NCI-H2171 treated with DMSO at 0.1 percent for 48 hours (cell line): Measurements from ENCODE around the gene CYP3A7.
"Not testable (repeated sequence)": the region's sequence is repeated elsewhere in the genome, so short reads cannot be mapped to it uniquely, and the experiment has no call there.

Experiments used
- DNase-seq: peaks from one replicate; lab custom pipeline; 2025; lab: John Stamatoyannopoulos, UW

Gene CYP3A7

GRCh38 chr7:99734987-99735386 is at the start of gene CYP3A7:
CYP3A7 (minus strand) TSS chr7:99735196; CDS start chr7:99735093, 103 bp downstream.
- no peak for DNase-seq

DNA sequence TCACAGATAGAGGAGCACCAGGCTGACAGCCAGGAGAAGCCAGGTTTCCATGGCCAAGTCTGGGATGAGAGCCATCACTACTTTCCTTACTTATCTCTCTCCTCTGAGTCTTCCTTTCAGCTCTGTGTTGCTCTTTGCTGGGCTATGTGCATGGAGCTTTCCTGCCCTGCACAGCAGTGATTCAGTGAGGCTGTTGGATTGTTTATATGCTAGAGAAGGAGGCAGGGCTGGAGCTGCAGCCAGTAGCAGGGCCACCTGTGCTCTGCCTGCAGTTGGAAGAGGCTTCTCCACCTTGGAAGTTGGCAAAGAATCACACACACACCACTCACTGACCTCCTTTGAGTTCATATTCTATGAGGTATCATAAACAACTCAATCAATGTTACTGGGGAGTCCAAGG is 49.0 kb upstream of the CYP3A7 start, which contains the start of gene CYP3A4:
Gene CYP3A4, minus strand, starts transcription at position 178 of the 400 bp plus-strand sequence. Its CDS starts 103 bp downstream, at position 75.
- DNase-seq: no peak

DNA sequence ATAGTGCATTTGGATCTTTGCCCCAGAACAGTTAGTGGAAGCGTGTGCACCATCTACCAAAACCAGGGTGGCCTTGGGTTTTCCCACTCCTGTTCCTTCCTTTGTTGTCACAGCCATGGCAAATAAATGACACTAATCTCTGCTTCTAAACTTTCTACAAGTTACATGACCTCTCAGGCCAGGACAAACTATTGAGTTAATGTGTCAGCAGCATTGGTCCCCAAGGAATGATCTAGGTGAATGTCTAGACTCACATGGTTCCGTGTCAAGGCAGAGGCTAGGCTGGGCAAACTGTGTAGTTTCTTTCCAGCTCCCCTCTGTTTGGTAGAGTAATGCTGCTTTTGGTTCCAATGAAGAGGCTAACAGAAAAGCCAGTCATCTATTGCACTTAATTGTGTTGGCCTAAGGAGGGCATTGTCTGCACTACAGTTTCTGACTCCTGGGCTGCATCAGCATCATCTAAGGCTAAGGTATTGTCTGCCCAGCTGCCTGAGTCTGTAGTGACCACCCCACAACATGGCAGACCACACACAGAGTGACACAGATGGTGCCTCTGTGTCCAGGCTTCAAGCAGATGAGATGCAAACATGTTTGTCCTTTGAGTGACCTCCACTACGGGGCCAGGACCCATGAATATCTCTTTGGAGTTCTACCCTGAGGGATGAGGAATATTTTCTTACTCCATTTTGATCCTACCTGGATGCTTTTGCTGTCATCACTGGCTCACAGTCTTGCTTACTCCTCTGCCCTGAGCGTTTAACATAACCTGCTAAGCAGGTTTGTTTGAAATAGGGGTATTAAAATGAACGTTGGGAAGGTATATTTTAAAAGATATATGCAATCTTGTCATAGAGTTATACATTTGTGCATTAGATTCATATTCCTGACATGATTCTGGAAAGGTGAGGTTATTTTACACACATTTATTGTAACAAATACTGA is 47.3 kb upstream of the CYP3A7 start:
- DNase-seq: no peak

DNA sequence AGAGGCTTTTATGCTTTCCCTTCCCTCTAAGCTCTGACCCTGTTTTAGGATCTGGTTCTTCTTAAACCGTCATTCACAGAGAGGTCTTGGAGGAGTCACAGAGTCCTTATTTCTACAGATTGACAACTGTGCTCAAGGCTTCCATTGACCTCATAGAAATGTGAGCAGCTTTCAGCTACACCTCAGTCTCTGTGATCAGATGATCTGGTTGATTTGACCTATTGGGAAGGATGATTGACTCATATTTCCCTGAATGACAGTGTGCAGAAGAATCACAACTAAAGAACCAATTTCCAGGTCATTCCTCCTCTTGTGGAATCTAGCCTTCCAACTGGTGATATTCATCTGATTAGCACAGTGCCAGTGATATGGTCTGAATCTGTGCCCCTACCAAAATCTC is 45.6 kb upstream of the CYP3A7 start:
- DNase-seq: no peak

DNA sequence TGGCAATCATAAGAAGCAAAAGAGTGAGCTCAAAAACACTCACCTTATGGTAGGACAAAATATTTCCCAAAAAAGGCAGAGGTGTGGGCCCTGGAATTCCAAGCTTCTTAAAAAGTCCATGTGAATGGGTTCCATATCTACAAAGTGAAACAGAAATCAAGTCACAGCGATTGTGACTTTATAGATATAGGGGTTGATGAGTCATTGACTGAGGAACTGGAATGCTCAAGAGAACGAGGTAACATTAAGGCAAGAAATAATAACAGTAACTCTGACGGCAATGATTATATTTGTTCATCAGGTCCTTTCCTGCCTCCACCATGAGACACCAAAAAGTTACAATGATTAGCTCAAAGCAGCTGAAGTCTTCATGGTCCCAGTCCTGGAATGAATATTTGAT is 45.0 kb upstream of the CYP3A7 start:
- no peak for DNase-seq

DNA sequence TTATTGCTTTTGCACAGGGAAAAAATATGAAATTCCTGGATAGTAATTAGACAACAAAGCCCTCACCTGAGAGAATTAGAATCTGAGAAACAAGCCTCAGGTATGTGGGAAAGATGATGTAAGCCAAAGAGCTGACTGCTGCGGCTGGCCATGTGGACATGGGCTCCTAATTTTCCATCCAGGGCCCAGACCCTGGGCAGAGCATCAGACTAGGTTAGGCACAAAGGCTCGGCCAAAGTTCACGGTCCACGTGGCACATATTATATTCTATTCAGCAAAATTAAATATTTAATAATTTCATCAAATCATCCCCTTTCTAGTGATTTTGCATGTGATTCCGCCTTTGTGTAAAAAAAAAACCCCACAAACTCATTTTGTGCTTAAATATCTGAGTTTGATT is 43.9 kb upstream of the CYP3A7 start:
- no peak for DNase-seq

DNA sequence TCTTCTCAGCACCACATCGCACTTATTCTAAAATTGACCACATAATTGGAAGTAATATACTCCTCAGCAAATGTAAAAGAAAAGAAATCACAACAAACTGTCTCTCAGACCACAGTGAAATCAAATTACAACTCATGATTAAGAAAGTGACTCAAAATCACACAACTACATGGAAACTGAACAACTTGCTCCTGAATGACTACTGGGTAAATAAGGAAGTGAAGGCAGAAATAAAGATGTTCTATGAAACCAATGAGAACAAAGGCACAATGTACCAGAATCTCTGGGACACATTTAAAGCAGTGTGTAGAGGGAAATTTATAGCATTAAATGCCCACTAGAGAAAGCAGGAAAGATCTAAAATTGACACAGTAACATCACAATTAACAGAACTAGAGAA is 38.4 kb upstream of the CYP3A7 start:
- DNase-seq: not testable (repeated sequence)

DNA sequence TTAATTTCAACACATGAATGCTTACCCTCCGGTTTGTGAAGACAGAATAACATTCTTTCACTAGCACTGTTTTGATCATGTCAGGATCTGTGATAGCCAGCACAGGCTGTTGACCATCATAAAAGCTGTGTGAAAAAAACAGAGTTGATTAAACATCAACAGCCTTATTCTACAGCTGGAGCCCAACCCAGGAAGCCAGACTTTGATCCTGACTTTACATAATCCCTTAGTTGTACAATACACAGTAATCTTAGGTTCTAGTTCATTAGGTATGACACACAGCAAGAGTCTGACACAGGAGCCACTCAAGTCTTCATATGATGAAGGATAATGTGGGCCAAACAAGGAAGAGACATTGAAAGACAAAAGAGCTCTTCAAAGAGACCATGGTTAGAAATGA is 37.6 kb upstream of the CYP3A7 start:
- DNase-seq: no peak

DNA sequence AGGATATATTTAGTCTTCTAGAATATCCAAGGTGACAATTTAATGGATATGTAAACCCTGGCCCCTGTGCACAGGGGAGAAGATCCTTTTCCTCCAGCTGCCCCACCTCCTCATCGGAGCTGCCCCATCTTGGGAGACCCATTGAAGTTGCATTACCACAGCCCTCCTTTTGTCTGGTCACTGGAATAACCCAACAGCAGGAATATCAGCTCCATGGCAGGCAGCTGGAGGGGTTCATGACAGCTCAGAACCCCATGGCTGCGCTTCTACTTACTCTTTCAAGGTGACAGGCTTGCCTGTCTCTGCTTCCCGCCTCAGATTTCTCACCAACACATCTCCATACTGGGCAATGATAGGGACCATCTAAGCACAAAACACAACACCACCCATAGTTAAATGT is 34.5 kb upstream of the CYP3A7 start:
- not testable (repeated sequence) for DNase-seq

DNA sequence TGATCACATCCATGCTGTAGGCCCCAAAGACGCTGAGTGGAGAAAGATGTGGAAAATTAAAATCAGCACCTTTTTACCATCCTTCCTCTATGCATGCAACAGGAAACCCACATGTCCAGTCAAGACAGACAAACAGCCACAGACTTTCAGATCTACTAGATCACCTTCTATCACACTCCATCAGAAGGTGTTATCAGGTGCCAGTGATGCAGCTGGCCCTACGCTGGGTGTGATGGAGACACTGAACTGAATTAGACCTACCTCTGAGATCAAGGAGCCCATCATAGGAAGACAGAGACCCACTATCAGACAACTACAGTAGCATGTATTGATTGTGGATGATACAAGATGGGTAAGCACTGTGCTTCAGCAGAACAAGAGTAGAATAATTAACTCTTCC is 33.5 kb upstream of the CYP3A7 start:
- no peak for DNase-seq

GRCh38 chr7:99767662-99768061 is 32.7 kb upstream of the CYP3A7 start:
- no peak for DNase-seq

DNA sequence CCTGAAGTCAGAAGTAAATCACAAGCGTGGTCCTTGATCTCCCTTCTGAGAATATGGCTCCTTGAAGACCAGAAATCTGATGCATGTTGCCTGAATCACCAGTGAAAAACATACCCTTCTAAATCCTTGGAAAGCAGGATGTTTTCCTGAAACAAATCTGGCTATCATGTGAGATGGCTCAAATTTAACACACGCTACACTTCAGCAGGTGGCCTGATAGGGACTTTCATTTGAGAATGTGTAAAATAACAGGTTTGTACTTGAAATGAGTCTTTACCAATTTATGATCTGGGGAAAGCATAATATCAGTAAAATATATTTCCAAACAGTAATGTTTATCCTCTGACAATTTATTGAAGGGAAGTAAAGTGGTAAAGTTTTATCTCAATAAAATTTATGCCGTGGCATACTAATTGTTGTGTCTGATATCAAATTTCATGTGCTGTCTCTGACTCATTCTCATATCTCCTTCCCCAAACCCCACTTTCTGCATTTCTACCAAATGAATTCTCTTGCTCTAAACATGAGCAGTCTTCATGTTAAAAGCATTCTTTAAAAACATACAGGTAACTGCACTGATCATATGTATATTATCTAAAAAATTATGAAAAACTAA is 31.6 kb upstream of the CYP3A7 start:
- no peak for DNase-seq

DNA sequence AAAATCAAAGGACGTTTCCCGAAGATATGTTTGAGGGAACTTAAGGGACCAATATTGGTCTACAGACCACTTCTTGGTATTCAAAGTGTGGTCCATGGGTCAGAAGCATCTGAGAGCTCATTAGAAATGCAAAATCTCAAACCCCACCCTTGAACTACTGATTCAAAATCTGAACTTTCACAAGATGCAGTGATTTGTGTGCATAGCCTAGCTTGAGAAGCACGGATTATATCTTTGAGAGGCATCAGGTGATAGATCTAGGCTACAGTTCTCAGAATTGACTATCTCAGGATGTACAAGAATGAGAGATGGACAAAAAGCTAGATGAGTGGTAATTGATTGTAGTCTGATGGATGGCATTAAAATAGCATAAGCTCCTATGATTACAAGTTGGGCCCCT is 29.5 kb upstream of the CYP3A7 start:
- no peak for DNase-seq

- DNase-seq: no peak
These were observed 27.8 kb upstream of the CYP3A7 start for GRCh38 chr7:99762680-99763327.

- DNase-seq: no peak
These were observed 20.1 kb upstream of the CYP3A7 start for GRCh38 chr7:99755085-99755484.

DNA sequence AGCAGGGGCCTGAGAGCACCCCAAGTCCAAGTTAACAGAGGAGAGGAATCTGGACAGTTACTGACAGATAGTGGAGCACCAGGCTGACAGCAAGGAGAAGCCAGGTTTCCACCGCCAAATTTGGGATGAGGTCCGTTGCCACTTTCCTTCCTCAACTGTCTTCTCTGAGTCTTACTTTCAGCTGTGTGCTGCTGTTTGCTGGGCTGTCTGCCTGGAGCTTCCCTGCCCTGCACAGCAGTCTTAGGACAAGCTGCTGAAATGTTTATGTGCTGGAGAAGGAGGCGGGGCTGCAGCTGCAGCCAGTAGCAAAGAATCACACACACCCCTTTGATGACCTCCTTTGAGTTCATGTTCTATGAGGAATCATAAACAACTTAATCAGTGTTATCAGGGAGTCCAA is 17.4 kb upstream of the CYP3A7 start:
- DNase-seq: no peak

GRCh38 chr7:99751322-99752052 is 16.5 kb upstream of the CYP3A7 start:
- not testable (repeated sequence) for DNase-seq

GRCh38 chr7:99748846-99749579 is 14.0 kb upstream of the CYP3A7 start:
- DNase-seq: no peak

DNA sequence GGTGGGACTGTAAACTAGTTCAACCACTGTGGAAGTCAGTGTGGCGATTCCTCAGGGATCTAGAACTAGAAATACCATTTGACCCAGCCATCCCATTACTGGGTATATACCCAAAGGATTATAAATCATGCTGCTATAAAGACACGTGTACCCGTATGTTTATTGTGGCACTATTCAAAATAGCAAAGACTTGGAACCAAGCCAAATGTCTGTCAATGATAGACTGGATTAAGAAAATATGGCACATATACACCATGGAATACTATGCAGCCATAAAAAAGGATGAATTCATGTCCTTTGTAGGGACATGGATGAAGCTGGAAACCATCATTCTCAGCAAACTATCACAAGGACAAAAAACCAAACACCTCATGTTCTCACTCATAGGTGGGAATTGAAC is 11.9 kb upstream of the CYP3A7 start:
- not testable (repeated sequence) for DNase-seq

- not testable (repeated sequence) for DNase-seq
These were observed 10.4 kb upstream of the CYP3A7 start for GRCh38 chr7:99745395-99745794.

- DNase-seq: no peak
These were observed 7.9 kb upstream of the CYP3A7 start for GRCh38 chr7:99742737-99743394.
